Upper lobe of left lung (tissue), 4 donors: Measurements from ENCODE around the gene FRG1.
"Not testable (repeated sequence)": the region's sequence is repeated elsewhere in the genome, so short reads cannot be mapped to it uniquely, and the experiment has no call there.

ENCODE experiments used
- POLR2A ChIP-seq, 4 donors: fragments of 450-650 bp; IDR thresholded peaks; one replicate each; pipeline ENCODE4 v1.5.1; 2016 to 2017; ENCODE audit warnings: antibody characterized with exemption in 4 of 4, mild to moderate bottlenecking in 2 of 4
- POLR2AphosphoS5 ChIP-seq, 2 donors: sonication (generic); formaldehyde crosslinking; IDR thresholded peaks; one replicate each; pipeline ENCODE4 v1.5.1; 2017; ENCODE audit warnings: antibody characterized with exemption in 2 of 2
- TF ChIP-seq, protein P1 (sequence below), 6 experiments: fragments of 450-650 bp in 4 of 6; fragments of 200-600 bp in 2 of 6; sonication (generic) in 2 of 6; IDR thresholded peaks; one replicate each; pipeline ENCODE4 v1.5.1; 2016 to 2019; ENCODE audit warnings: antibody characterized with exemption in 6 of 6

DNA sequence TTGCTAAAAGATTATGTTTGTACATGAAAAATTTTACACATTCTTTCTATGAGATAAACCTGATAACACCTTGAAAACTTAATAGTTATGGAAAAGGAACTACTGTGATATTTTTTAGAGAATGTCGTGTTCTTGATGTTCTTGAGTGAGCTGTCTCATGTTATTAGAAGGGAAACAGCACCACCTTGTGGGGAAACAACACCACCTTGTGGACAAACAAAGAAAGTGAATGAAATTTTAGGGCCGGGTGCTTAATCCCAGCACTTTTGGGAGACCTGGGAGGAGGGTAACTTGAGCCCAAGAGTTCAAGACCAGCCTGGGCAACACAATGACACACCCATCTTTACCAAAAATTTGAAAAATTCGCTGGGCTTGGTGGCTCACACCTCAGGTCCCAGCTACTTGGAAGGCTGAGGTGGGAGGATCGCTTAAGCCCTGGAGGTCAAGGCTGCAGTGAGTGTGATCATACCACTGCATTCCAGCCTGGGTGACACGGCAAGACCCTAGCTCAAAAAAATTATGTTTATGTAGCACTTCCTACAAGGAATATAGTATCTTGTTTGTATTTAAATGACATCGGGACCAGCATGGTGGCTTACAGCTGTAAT, 36.1 kb upstream of the FRG1 start:
- TF ChIP-seq POLR2AphosphoS5, POLR2A (IDR thresholded peaks at IDR 0.05): not testable (repeated sequence)
- TF ChIP-seq, protein P1, sequence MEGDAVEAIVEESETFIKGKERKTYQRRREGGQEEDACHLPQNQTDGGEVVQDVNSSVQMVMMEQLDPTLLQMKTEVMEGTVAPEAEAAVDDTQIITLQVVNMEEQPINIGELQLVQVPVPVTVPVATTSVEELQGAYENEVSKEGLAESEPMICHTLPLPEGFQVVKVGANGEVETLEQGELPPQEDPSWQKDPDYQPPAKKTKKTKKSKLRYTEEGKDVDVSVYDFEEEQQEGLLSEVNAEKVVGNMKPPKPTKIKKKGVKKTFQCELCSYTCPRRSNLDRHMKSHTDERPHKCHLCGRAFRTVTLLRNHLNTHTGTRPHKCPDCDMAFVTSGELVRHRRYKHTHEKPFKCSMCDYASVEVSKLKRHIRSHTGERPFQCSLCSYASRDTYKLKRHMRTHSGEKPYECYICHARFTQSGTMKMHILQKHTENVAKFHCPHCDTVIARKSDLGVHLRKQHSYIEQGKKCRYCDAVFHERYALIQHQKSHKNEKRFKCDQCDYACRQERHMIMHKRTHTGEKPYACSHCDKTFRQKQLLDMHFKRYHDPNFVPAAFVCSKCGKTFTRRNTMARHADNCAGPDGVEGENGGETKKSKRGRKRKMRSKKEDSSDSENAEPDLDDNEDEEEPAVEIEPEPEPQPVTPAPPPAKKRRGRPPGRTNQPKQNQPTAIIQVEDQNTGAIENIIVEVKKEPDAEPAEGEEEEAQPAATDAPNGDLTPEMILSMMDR (IDR thresholded peaks at IDR 0.05): peak in 5 of 6 experiments; percentile 26 to 56 (median 48)
